GM18505 (cell line): ENCODE data around the gene SUV39H2.
"Not testable (repeated sequence)": the region's sequence is repeated elsewhere in the genome, so short reads cannot be mapped to it uniquely, and the experiment has no call there.

Experiments used
- ATAC-seq: cut with Tn5 transposase; IDR thresholded peaks from one replicate; pipeline ENCODE4 v1.9.1; 2021; ENCODE audit not compliant: unreplicated experiment
- POLR2A ChIP-seq: IDR thresholded peaks from 4 replicates; pipeline ENCODE4 v1.6.1; 2011; ENCODE audit warnings: borderline replicate concordance; ENCODE audit not compliant: insufficient read depth, insufficient read length; ENCODE audit errors: extremely low read depth

Gene SUV39H2

GRCh38 chr10:14889318-14889717, 10.7 kb downstream of the SUV39H2 start:
- no peak for TF ChIP-seq POLR2A
- no peak for ATAC-seq

GRCh38 chr10:14891151-14891550, 12.5 kb downstream of the SUV39H2 start:
- ATAC-seq, result no peak
- TF ChIP-seq POLR2A, result no peak

- ATAC-seq, result no peak
- TF ChIP-seq POLR2A, result no peak
These were observed 25.7 kb downstream of the SUV39H2 start for GRCh38 chr10:14904316-14904732.

- ATAC-seq, result no peak
- no peak for TF ChIP-seq POLR2A
These were observed 26.2 kb downstream of the SUV39H2 start for GRCh38 chr10:14904864-14905263.

GRCh38 chr10:14905890-14906289, 27.2 kb downstream of the SUV39H2 start:
- no peak for ATAC-seq

GRCh38 chr10:14906765-14907164, 28.1 kb downstream of the SUV39H2 start:
- TF ChIP-seq POLR2A, result no peak
- ATAC-seq, result no peak

More at GRCh38 chr10:14905890-14906289, 27.2 kb downstream of the SUV39H2 start:
- no peak for TF ChIP-seq POLR2A

- ATAC-seq, result not testable (repeated sequence)
These were observed 28.9 kb downstream of the SUV39H2 start for GRCh38 chr10:14907591-14907990.

- no peak for ATAC-seq
- TF ChIP-seq POLR2A, result no peak
These were observed 30.4 kb downstream of the SUV39H2 start for GRCh38 chr10:14909101-14909500.

GRCh38 chr10:14910953-14911352, 32.3 kb downstream of the SUV39H2 start:
- no peak for ATAC-seq
- TF ChIP-seq POLR2A, result no peak

GRCh38 chr10:14911801-14912200, 33.1 kb downstream of the SUV39H2 start:
- ATAC-seq, result no peak

GRCh38 chr10:14916600-14916999, 37.9 kb downstream of the SUV39H2 start:
- no peak for ATAC-seq
- TF ChIP-seq POLR2A, result no peak

More at GRCh38 chr10:14911801-14912200, 33.1 kb downstream of the SUV39H2 start:
- no peak for TF ChIP-seq POLR2A

GRCh38 chr10:14917827-14918226, 39.2 kb downstream of the SUV39H2 start:
- TF ChIP-seq POLR2A, result no peak

GRCh38 chr10:14918964-14919363, 40.3 kb downstream of the SUV39H2 start:
- no peak for TF ChIP-seq POLR2A
- ATAC-seq, result no peak

More at GRCh38 chr10:14917827-14918226, 39.2 kb downstream of the SUV39H2 start:
- no peak for ATAC-seq

GRCh38 chr10:14924013-14924412, 45.3 kb downstream of the SUV39H2 start:
- TF ChIP-seq POLR2A, result no peak
- ATAC-seq, result no peak

GRCh38 chr10:14925268-14925667, 46.6 kb downstream of the SUV39H2 start:
- no peak for ATAC-seq
- TF ChIP-seq POLR2A, result no peak

GRCh38 chr10:14926061-14926470, 47.4 kb downstream of the SUV39H2 start:
- ATAC-seq, result no peak
- TF ChIP-seq POLR2A, result no peak

GRCh38 chr10:14926722-14927416, 48.2 kb downstream of the SUV39H2 start:
- TF ChIP-seq POLR2A, result no peak
- peak; percentile 96 for ATAC-seq
